ENCODE measurements around the gene SULT2B1. TPM values are rescaled to one million over a fixed set of nuclear protein-coding genes. Genes with fewer than 3 reads are reported as not detected.
A peak's percentile ranks its signal among the peaks of the same experiment; 100 is the strongest.

The SULT2B1 gene
- total RNA-seq (2021) (4.4 and 6.2 TPM in 2 replicates), Bru-seq, nascent RNA (percentile 27 among the genes with signal in this experiment), BruChase-seq, experiment 1, labeled RNA remaining after a 2-hour chase (percentile 19 among the genes with signal in this experiment), BruChase-seq, experiment 2, labeled RNA remaining after a 6-hour chase (percentile 31 among the genes with signal in this experiment)
- long read RNA-seq, transcript SULT2B1-201 (7 exons, 1,295 nt) = major isoform, 5 of 7 reads
- long read RNA-seq, partial matches to known transcripts = 0 of 7 reads
- long read RNA-seq, other reads (novel, unspliced or antisense) = 2 of 7 reads

DNA sequence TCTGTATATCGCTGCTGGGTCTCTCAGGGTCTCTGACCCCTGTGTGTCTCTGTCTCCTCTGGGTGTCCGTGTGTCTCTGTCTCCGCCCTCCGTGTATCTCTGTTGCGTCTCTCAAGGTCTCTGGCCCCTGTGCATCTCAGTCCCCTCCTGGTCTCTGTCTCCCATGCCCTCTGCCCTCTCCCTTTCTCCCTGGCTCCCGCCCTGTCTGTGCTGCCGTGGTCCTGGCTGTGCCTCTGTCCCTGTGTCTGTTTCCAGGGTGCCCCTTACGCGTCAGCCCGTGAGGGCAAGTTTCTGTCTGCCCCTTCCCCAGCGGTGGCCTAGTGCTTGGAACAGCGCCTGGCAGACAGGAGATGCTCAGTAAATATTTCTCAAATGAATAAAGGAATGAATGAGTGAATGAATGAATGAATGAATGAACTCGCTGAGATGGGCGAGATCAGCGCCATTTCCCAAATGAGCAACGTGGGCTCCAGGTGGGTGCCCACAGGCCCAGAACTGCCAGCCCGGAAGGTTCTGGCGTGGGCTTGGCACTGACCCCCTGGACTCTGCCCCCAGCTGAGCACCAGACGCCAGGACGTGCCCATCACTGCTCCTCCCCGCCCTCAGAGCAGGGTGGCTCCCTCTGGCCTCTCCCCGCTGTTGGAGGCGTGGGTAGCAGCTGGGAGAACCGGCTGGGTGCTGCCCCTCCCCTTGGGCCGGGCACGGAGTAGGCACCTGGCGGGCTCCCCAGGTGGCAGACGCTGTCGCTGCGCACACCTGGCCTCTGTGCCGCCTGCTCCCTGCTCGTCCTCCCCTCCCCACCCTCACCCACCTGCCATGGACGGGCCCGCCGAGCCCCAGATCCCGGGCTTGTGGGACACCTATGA lies at the start of gene SULT2B1:
Gene SULT2B1, plus strand, starts transcription at position 736 of the 866 bp plus-strand sequence. Its CDS starts 81 bp downstream, at position 817.
- H2AFZ ChIP-seq = peak within 1 kb of the TSS; percentile 41; the same call in 1 of the 2 replicates
- peaks cover 44% of the 10 kb centered on the region for H3F3A ChIP-seq (ENCODE audit: insufficient read depth, low read depth)
- H3K9me3 ChIP-seq (ENCODE audit: insufficient read depth, low read depth) = no peaks in the 10 kb centered on the region
- H3K4me2 ChIP-seq = peak within 1 kb of the TSS; percentile 67
- peak; percentile 79 to 89 for DNase-seq
- H3K79me2 ChIP-seq (ENCODE audit: low read depth) = no peaks in the 10 kb centered on the region
- H3K27me3 ChIP-seq (ENCODE audit: insufficient read depth, low read depth) = no peaks in the 10 kb centered on the region
- intact Hi-C loops (cut with micrococcal nuclease; ENCODE audit: unreplicated experiment) = loop anchor here (2.0 kb wide), 1 partner anchor 39 kb away; no protein-coding TSS in a partner anchor
- no peaks in the 10 kb centered on the region for H3K9me2 ChIP-seq (ENCODE audit: insufficient read depth)
- no peak for TF ChIP-seq EZH2 (IDR thresholded peaks at IDR 0.05; ENCODE audit: low read depth)
- TF ChIP-seq, protein P1, sequence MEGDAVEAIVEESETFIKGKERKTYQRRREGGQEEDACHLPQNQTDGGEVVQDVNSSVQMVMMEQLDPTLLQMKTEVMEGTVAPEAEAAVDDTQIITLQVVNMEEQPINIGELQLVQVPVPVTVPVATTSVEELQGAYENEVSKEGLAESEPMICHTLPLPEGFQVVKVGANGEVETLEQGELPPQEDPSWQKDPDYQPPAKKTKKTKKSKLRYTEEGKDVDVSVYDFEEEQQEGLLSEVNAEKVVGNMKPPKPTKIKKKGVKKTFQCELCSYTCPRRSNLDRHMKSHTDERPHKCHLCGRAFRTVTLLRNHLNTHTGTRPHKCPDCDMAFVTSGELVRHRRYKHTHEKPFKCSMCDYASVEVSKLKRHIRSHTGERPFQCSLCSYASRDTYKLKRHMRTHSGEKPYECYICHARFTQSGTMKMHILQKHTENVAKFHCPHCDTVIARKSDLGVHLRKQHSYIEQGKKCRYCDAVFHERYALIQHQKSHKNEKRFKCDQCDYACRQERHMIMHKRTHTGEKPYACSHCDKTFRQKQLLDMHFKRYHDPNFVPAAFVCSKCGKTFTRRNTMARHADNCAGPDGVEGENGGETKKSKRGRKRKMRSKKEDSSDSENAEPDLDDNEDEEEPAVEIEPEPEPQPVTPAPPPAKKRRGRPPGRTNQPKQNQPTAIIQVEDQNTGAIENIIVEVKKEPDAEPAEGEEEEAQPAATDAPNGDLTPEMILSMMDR (conservative IDR thresholded peaks at IDR 0.05) = no peak
- peaks cover 56% of the 10 kb centered on the region for H3K4me1 ChIP-seq (replicated peaks; ENCODE audit: insufficient read depth)
- CTCF ChIA-PET = interaction anchor here (1.3 kb wide), 1 partner anchor 33 kb away, joined by 4 read pairs; no protein-coding TSS in a partner anchor
- no peaks in the 10 kb centered on the region for H3K36me3 ChIP-seq (ENCODE audit: low read depth)
- 0 out of 2 replicates have a peak within 1 kb of the TSS, but pooled peaks have one; percentile 49 for H3K27ac ChIP-seq
- H4K20me1 ChIP-seq (ENCODE audit: insufficient read depth) = no peaks in the 10 kb centered on the region
- POLR2A ChIA-PET (ENCODE audit: unreplicated experiment) = no interaction called here
- BruUV-seq (replicated peaks) = no TSS peak
- H3K4me3 ChIP-seq = peak within 1 kb of the TSS; percentile 31; the same call in 1 of the 2 replicates

DNA sequence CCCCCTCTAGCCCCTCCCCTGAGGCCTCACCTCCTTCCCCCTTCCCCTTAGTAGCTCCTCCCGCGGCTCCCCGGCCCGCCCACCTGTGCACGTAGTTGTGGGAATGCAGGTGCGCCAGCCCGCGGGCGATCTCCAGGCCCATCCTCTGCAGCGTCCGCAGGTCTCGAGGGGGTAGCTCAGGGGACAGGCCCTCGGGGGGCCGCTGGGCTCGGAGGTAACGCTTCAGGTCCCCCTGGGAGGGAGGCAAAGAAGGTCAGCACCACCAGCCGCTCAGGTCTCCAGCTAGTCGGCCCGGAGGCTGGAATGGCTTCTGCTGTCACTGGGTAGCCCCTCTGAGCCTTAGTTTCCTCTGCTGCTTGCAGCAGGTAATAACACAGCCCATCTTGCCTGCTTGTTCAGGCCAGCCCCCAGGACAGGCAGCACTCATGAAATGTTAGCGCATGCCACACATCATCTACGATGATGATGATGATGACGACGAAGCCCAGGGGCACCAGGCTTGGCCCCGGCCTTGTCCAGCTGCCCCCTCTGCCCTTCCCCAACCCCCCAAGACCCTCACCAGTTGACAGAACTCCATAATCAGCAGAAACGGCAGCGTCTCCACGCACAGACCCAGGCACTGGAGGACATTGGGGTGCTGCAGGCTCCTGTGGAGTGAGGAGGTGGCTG lies 49.5 kb upstream of the SULT2B1 start:
- Histone ChIP-seq H3K79me2 (ENCODE audit: low read depth) (peaks cover 12% of the 10 kb centered on the region), H3K27me3 (ENCODE audit: insufficient read depth, low read depth) (no peaks in the 10 kb centered on the region), H3K9me2 (ENCODE audit: insufficient read depth) (no peaks in the 10 kb centered on the region), H3K4me1 (replicated peaks; ENCODE audit: insufficient read depth) (peaks cover 16% of the 10 kb centered on the region; the same call in 1 of the 2 replicates), H3K4me3 (peak overlapping the region; percentile 57; the same call in 1 of the 2 replicates), H3F3A (ENCODE audit: insufficient read depth, low read depth) (peaks cover 23% of the 10 kb centered on the region; the same call in 1 of the 2 replicates), H4K20me1 (ENCODE audit: insufficient read depth) (no peaks in the 10 kb centered on the region), H3K27ac (0 out of 2 replicates have a peak overlapping the region, but pooled peaks have one; percentile 12), H2AFZ (peak overlapping the region; percentile 65; the same call in 1 of the 2 replicates), H3K9me3 (ENCODE audit: insufficient read depth, low read depth) (no peaks in the 10 kb centered on the region), H3K4me2 (peak overlapping the region; percentile 88), H3K36me3 (ENCODE audit: low read depth) (no peaks in the 10 kb centered on the region)
- no peak for DNase-seq
- ChIA-PET CTCF (interaction anchor here (0.5 to 1.1 kb wide), 10 partner anchors 10 to 723 kb away, joined by 3 to 19 read pairs (median 4); no protein-coding TSS in a partner anchor), POLR2A (ENCODE audit: unreplicated experiment) (interaction anchor here (0.5 to 1.1 kb wide), 9 partner anchors 9 to 1139 kb away, joined by 3 to 46 read pairs (median 3); partner anchors contain the start of gene SCAF1)
- TF ChIP-seq, protein P1 (conservative IDR thresholded peaks at IDR 0.05) = no peak
- no peak for TF ChIP-seq EZH2 (IDR thresholded peaks at IDR 0.05; ENCODE audit: low read depth)
- BruUV-seq (replicated peaks) = TSS peak; percentile 78
- intact Hi-C loops (cut with micrococcal nuclease; ENCODE audit: unreplicated experiment) = loop anchor here (1.0 to 5.0 kb wide), 3 partner anchors 82 to 180 kb away; partner anchors contain the start of gene DBP
